NCI-H2029 treated with DMSO at 0.1 percent for 48 hours (cell line): Measurements from ENCODE around the gene TNFRSF18.

Source experiments
- DNase-seq: peaks from one replicate; lab custom pipeline; 2025; lab: John Stamatoyannopoulos, UW

TNFRSF18 gene

GRCh38 chr1:1164701-1165451 is 41.5 kb downstream of the TNFRSF18 start:
- no peak for DNase-seq

DNA sequence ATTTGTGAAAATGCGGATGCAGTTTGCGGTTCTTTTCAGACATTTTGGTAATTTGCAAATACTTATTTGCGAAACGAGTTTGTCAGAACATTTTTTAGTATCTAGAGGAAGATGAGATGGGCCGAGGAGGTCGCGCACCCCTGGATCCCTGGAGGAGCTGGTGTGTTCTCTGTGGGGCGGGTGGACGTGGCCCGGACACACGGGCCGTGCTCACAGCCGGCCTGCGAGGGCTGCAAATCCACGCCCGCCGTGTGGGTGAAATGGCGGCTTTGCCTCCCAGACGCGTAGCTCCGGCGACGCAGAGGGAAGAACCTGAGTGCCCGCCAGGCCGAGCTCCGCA is 42.1 kb downstream of the TNFRSF18 start:
- no peak for DNase-seq

DNA sequence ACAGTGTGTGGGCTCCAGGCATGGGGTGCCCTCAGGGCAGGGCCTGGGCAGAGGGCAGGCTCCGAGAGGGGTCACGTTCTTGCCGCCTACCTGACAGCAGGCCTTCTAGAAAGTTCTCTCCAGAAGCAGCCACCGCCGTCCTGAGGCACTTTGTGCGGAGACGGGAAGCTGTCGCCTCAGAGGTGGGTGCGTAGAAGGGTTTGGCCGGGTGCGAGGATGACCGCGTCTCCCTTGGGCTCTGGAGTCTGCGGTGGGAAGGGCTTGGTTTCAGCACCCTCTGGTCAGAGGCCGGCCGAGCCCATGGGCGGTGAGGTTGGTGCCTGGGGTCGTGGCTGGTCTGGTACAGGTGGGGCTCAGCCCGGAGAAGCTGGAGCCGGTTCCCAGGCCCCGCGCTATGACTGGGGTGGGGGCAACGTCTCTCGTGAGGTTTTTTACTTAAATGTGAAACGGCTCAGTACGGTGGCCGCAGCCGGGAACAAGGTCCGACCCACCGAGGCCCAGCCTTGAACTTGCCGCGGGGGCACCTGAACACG is 42.8 kb downstream of the TNFRSF18 start:
- DNase-seq = no peak

DNA sequence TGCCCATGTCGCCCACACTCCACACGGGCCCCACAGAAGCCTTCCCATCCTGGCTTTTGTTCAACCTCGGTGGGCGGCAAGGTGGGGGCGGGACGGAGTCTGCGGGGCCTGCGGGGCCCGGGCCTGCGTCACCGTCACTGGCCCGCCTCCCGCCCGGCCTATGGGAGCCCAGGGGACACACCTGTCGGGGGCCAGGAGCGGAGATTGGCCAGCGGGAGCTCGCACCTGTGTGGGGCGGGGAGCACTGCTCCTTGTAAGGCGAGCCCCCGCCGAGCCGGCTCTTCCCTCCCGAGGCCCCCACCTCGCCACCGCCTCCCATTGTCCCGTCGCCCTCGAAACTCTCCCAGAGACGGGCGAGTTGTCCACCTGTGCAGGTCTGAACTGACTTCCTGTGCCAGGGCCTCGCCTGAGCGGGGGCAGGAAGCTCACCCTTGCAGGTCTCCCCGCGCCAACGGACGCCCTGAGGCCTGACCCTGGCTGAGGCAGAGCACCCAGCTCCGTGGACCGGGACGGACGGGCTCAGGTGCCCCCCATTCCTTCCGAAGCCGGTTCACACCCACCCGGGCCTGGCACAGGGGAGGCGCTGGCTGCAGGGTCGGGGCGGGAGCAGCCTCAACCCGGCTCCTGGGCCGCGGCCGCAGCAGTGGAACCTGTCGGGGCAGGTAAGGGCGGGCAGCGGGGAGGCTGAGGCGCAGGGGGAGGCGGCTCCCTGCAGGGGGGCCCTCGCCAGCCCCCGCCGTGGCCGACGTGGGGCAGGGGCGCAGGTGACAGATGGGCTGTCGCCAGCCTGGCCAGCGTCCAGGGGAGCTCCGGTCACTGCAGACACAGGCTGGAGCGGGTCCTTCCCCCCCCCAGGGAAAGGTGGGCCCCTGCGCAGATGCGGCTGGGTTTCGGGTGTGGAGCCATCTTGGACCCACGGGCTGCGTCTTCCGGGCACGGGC is 43.5 kb downstream of the TNFRSF18 start:
- DNase-seq = peak; percentile 53

- DNase-seq = no peak
Observed at GRCh38 chr1:1161683-1162079, 44.7 kb downstream of the TNFRSF18 start.

- no peak for DNase-seq
Observed at GRCh38 chr1:1161078-1161682, 45.2 kb downstream of the TNFRSF18 start.

GRCh38 chr1:1160281-1160930 is 46.0 kb downstream of the TNFRSF18 start:
- no peak for DNase-seq

DNA sequence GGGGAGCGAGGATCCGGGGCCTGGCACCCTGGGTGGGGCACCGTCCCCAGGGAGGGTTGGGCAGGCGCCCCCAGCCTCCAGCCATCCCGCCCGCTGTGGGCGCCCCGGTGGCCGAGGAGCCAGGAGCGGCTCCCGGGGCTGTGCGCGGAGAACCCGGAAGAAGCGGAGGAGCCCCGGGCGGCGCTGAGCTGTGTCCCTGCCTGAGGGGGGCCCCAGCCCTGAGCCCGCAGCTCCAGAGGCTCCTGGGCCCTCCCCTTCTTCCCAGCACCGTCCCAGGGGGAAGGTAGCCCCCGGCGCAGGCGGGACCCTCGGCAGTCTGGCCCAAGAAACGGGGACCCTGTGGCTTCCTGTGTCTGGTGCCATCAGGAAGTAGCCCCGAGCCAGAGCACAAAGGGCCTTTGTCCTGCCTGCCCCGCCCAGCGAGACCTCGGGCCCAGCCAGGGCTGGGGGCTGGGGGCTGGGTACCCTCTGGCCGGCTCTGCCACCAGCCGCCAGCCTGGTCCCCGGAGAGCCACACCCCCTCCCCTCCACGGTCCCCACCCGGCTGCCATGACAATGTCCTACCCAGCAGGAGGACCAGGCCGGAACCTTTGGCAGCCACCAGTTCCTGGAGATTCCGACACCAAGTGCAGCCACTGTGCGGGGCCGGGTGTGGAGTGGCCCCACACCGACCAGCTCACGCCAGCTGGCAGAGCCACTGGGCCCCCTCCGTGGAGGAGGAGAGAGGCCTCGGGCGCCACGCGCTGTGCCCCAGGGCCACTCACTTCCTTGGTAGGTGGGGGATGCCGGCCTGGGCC is 48.3 kb downstream of the TNFRSF18 start:
- DNase-seq = no peak

- no peak for DNase-seq
Observed at GRCh38 chr1:1157426-1157913, 48.9 kb downstream of the TNFRSF18 start.

- no peak for DNase-seq
Observed at GRCh38 chr1:1157033-1157365, 49.4 kb downstream of the TNFRSF18 start.

DNA sequence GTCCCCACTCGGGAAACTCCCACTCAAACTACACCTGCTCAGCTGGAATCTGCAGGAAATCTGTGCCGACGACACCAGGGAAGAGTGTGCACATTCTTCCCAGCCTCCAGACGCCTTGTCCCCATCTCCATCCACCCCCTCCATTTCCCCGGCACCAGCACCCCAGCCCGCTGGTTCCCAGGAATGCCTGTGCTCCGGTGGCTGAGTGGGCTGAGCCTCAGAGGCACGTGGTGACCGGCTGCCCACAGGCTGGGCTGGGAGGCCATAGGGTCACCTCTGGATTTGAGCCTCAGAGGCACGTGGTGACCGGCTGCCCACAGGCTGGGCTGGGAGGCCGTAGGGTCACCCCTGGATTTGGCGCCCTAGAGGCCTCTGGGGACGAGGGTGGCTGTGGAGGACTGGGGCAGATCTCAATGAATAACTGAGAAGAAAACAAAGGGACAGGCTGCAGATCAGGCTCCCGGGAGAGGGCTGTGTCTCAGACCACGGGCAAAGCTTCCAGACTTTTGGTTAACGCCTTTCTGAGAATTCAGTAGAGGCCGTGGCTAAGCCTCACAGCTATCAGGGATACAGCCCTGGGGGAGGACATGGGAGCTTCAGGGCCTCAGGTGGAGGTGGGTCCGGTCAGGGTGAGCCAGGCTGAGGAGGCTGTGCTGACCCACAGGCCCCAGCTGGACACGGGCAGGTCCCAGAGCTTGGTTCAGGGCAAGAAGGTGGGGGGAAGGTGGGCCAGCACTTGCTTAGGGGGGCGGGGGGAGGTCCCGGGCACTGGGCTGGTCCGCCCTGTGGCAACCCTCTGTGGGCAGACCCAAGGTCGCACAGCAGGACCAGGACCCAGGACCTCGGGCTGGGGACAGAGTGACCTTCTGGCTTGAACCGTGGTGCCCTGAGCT is 50.0 kb downstream of the TNFRSF18 start:
- DNase-seq = no peak

- DNase-seq = no peak
Observed at GRCh38 chr1:1155258-1155657, 51.1 kb downstream of the TNFRSF18 start.

DNA sequence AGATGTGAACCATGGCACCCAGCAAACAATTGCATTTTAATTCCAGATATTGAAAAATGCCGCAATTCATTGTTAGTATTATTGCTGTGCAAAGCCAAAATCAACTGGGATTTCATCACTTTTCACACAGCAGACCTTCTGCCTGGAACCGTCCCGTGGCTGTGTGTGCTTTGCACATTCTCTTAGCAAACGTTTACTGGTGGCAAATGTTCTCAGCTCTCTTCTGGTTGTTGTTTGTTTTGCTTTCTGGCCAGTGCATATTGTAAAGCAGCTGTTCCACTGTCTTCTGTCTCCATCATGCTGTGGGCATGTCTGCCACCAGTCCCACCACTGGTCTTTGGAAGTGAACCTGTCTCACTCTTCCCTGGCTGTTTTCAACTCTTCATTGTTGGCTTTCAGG is 52.5 kb downstream of the TNFRSF18 start:
- DNase-seq = no peak
